HEK293 (cell line): Measurements from ENCODE around the gene TLCD3B.

ENCODE experiments used
- CTCF ChIA-PET: fragments of 350-600 bp; formaldehyde crosslinking; extraction: SDS; loops from one replicate; lab custom pipeline; 2021; ENCODE audit warnings: antibody characterized with exemption; lab: Yijun Ruan, JAX
- POLR2A ChIA-PET: fragments of 300-600 bp; formaldehyde crosslinking; extraction: SDS; loops from one replicate; lab custom pipeline; 2020; ENCODE audit warnings: antibody characterized with exemption, inconsistent platforms; lab: Yijun Ruan, JAX
- H3K27ac ChIP-seq: fragments of 200-500 bp; sonication (Bioruptor generic); 2 replicates; pipeline ENCODE4 v1.5.1; 2014; ENCODE audit warnings: low read depth, low read length, control low read depth, inconsistent platforms; ENCODE audit errors: extremely low read depth
- H3K36me3 ChIP-seq, 2 experiments: fragments of 200-500 bp in 1 of 2; sonication (Bioruptor generic) in 1 of 2; 1 replicate in 1 of 2; 2 replicates in 1 of 2; pipeline ENCODE4 v1.5.1; 2014 to 2017; ENCODE audit warnings: inconsistent platforms in 2 of 2, low read length in 2 of 2; ENCODE audit not compliant: control insufficient read depth in 2 of 2, insufficient read depth in 1 of 2
- H3K4me1 ChIP-seq: fragments of 200-500 bp; sonication (Bioruptor generic); 2 replicates; pipeline ENCODE4 v1.5.1; 2014; ENCODE audit warnings: mild to moderate bottlenecking, low read length, inconsistent platforms; ENCODE audit not compliant: control insufficient read depth, insufficient read depth
- H3K4me3 ChIP-seq: 2 replicates; pipeline ENCODE4 v1.5.1; 2011; ENCODE audit warnings: low read depth, mild to moderate bottlenecking, control low read depth, low read length, moderate library complexity
- H3K9me3 ChIP-seq: fragments of 200-500 bp; sonication (Bioruptor generic); 2 replicates; pipeline ENCODE4 v1.5.1; 2014; ENCODE audit warnings: low read depth, low read length, inconsistent platforms; ENCODE audit not compliant: control insufficient read depth, insufficient read depth
- EGR2 ChIP-seq: fragments of 450-650 bp; formaldehyde crosslinking; IDR thresholded peaks from 2 replicates; pipeline ENCODE4 v1.5.1; 2016; ENCODE audit warnings: low read depth, missing biosample characterization, missing genetic modification characterization
- ELK4 ChIP-seq: IDR thresholded peaks from 2 replicates; pipeline ENCODE4 v1.6.1; 2011; ENCODE audit warnings: mild to moderate bottlenecking, low read depth, low read length, borderline replicate concordance
- GFI1B ChIP-seq: fragments of 450-650 bp; formaldehyde crosslinking; IDR thresholded peaks from 2 replicates; pipeline ENCODE4 v1.5.1; 2016; ENCODE audit warnings: missing biosample characterization, missing genetic modification characterization
- HIC1 ChIP-seq: fragments of 450-650 bp; formaldehyde crosslinking; IDR thresholded peaks from 2 replicates; pipeline ENCODE4 v1.5.1; 2016; ENCODE audit warnings: missing biosample characterization, missing genetic modification characterization
- KLF1 ChIP-seq: fragments of 450-650 bp; formaldehyde crosslinking; IDR thresholded peaks from 2 replicates; pipeline ENCODE4 v1.5.1; 2016; ENCODE audit warnings: missing biosample characterization, missing genetic modification characterization
- PRDM10 ChIP-seq: fragments of 450-650 bp; formaldehyde crosslinking; IDR thresholded peaks from 2 replicates; pipeline ENCODE4 v1.5.1; 2016; ENCODE audit warnings: missing biosample characterization, missing genetic modification characterization
- SP2 ChIP-seq: fragments of 450-650 bp; formaldehyde crosslinking; IDR thresholded peaks from 2 replicates; pipeline ENCODE4 v1.5.1; 2016; ENCODE audit warnings: missing biosample characterization, missing genetic modification characterization
- ZBTB17 ChIP-seq: fragments of 450-650 bp; formaldehyde crosslinking; IDR thresholded peaks from 2 replicates; pipeline ENCODE4 v1.5.1; 2016; ENCODE audit warnings: missing biosample characterization, missing genetic modification characterization
- ZFHX2 ChIP-seq: fragments of 450-650 bp; formaldehyde crosslinking; conservative IDR thresholded peaks from 2 replicates; pipeline ENCODE4 v1.5.1; 2016; ENCODE audit warnings: missing biosample characterization, missing genetic modification characterization
- ZNF24 ChIP-seq: fragments of 450-650 bp; formaldehyde crosslinking; IDR thresholded peaks from 2 replicates; pipeline ENCODE4 v1.5.1; 2016; ENCODE audit warnings: missing biosample characterization, missing genetic modification characterization
- ZNF324 ChIP-seq: fragments of 450-650 bp; formaldehyde crosslinking; IDR thresholded peaks from 2 replicates; pipeline ENCODE4 v1.5.1; 2016; ENCODE audit warnings: missing biosample characterization, missing genetic modification characterization
- ZNF341 ChIP-seq: fragments of 450-650 bp; formaldehyde crosslinking; IDR thresholded peaks from 2 replicates; pipeline ENCODE4; 2016; ENCODE audit warnings: low read depth, missing biosample characterization, missing genetic modification characterization
- ZNF394 ChIP-seq: fragments of 450-650 bp; formaldehyde crosslinking; IDR thresholded peaks from 2 replicates; pipeline ENCODE4 v1.5.1; 2016; ENCODE audit warnings: missing biosample characterization, missing genetic modification characterization, mild to moderate bottlenecking, moderate library complexity, borderline replicate concordance
- ZNF518A ChIP-seq: fragments of 450-650 bp; formaldehyde crosslinking; conservative IDR thresholded peaks from 2 replicates; pipeline ENCODE4 v1.5.1; 2016; ENCODE audit warnings: low read depth, missing biosample characterization, missing genetic modification characterization
- ZNF600 ChIP-seq: fragments of 450-650 bp; formaldehyde crosslinking; IDR thresholded peaks from 2 replicates; pipeline ENCODE4 v1.5.1; 2016; ENCODE audit warnings: missing biosample characterization, missing genetic modification characterization
- ZNF626 ChIP-seq: fragments of 450-650 bp; sonication (Bioruptor Pico); formaldehyde crosslinking; IDR thresholded peaks from 2 replicates; pipeline ENCODE4 v1.5.1; 2018; ENCODE audit warnings: missing biosample characterization, missing genetic modification characterization, inconsistent platforms
- TF ChIP-seq, protein P1 (sequence below): fragments of 450-650 bp; formaldehyde crosslinking; IDR thresholded peaks from 2 replicates; pipeline ENCODE4 v1.5.1; 2016; ENCODE audit warnings: missing biosample characterization, missing genetic modification characterization, borderline replicate concordance
- TF ChIP-seq, protein P2 (sequence below): fragments of 450-650 bp; formaldehyde crosslinking; IDR thresholded peaks from 2 replicates; pipeline ENCODE4 v1.5.1; 2016; ENCODE audit warnings: missing biosample characterization, missing genetic modification characterization

Gene TLCD3B

DNA sequence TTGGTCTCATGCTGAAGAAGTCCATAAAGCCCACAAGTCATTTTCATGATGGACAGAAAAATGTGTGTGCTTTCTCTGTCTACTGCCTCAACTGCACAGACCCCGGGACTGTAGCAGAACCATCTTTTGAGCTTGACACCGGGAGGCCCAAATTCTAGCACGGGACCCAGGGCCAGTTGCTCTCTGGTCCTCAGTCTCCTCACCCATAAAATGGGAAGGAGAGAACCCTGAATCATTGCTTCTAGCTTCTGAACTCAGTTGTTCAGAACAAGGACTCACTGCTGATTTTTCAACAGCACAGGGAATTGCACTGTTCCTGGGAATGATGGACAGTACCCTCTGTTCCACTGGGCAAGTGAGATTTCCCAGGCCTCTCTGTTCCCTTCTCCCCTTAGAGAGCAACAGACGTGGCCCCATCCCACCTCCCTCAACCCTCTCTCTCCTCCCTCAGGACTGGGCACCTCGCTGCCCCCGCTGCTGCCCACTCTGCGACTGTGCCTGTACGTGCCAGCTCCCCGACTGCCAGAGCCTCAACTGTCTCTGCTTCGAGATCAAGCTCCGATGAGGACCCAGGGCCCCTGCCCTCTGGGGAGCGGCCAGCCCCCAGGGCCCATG is 32.3 kb upstream of the TLCD3B start (continued):
- TF ChIP-seq EGR2 (tag by site-specific recombination) = 0 out of 2 replicates have a peak, but pooled peaks have one; percentile 13
- TF ChIP-seq ZNF394 (tag by site-specific recombination) = no peak
- peak; percentile 18; the same call in 1 of the 2 replicates for TF ChIP-seq ZFHX2
- TF ChIP-seq ZNF518A (tag by site-specific recombination) = no peak
- peak; percentile 69; the same call in 1 of the 2 replicates for TF ChIP-seq ZNF24 (tag by site-specific recombination)
- no peak for TF ChIP-seq ZNF324
- TF ChIP-seq HIC1 (tag by site-specific recombination) = peak; percentile 58
- TF ChIP-seq, all 188 proteins: peak for 6

GRCh38 chr16:30060836-30061554 is 29.9 kb upstream of the TLCD3B start:
- Histone ChIP-seq H3K27ac (no peak overlapping the region), H3K4me3 (no peak overlapping the region)
- 0 out of 2 replicates have a peak, but pooled peaks have one; percentile 17 for TF ChIP-seq GFI1B (tag by site-specific recombination)
- peak; percentile 95 for TF ChIP-seq ZBTB17 (tag by site-specific recombination)
- TF ChIP-seq KLF1 = peak; percentile 78
- no peak for TF ChIP-seq ZNF394 (tag by site-specific recombination)
- TF ChIP-seq, protein P1, sequence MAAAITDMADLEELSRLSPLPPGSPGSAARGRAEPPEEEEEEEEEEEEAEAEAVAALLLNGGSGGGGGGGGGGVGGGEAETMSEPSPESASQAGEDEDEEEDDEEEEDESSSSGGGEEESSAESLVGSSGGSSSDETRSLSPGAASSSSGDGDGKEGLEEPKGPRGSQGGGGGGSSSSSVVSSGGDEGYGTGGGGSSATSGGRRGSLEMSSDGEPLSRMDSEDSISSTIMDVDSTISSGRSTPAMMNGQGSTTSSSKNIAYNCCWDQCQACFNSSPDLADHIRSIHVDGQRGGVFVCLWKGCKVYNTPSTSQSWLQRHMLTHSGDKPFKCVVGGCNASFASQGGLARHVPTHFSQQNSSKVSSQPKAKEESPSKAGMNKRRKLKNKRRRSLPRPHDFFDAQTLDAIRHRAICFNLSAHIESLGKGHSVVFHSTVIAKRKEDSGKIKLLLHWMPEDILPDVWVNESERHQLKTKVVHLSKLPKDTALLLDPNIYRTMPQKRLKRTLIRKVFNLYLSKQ = no peak
- TF ChIP-seq, protein P2, sequence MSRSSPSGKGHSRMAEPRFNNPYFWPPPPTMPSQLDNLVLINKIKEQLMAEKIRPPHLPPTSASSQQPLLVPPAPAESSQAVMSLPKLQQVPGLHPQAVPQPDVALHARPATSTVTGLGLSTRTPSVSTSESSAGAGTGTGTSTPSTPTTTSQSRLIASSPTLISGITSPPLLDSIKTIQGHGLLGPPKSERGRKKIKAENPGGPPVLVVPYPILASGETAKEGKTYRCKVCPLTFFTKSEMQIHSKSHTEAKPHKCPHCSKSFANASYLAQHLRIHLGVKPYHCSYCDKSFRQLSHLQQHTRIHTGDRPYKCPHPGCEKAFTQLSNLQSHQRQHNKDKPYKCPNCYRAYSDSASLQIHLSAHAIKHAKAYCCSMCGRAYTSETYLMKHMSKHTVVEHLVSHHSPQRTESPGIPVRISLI = peak; percentile 59; the same call in 1 of the 2 replicates
- no peak for TF ChIP-seq ELK4
- TF ChIP-seq ZNF600 (tag by site-specific recombination) = 0 out of 2 replicates have a peak, but pooled peaks have one; percentile 27
- no peak for TF ChIP-seq ZNF626
- 0 out of 2 replicates have a peak, but pooled peaks have one; percentile 19 for TF ChIP-seq SP2 (tag by site-specific recombination)
- peak; percentile 48; the same call in 1 of the 2 replicates for TF ChIP-seq PRDM10 (tag by site-specific recombination)
- 0 out of 2 replicates have a peak, but pooled peaks have one; percentile 26 for TF ChIP-seq ZNF341

More at GRCh38 chr16:30060836-30061554, 29.9 kb upstream of the TLCD3B start:
- peaks cover 3 to 26% of the 10 kb centered on the region in 2 experiments; a peak in 2 of 3 replicates for H3K36me3 ChIP-seq
- ChIA-PET CTCF (interaction anchor here (1.4 to 1.5 kb wide), 2 partner anchors 9 to 51 kb away, joined by 3 to 5 read pairs; no protein-coding TSS in a partner anchor), POLR2A (interaction anchor here (0.6 to 1.1 kb wide), 5 partner anchors 8 to 317 kb away, joined by 3 to 8 read pairs (median 5); partner anchors contain the start of gene TBX6)
- peaks cover 2% of the 10 kb centered on the region; the same call in 1 of the 2 replicates for H3K4me1 ChIP-seq
- H3K9me3 ChIP-seq = no peaks in the 10 kb centered on the region
